ENCODE measurements around the gene ZSWIM2. TPM values are rescaled to one million over a fixed set of nuclear protein-coding genes. Genes with fewer than 3 reads are reported as not detected.

ZSWIM2 gene
- total RNA-seq, 1 donor = 0.18 TPM

DNA sequence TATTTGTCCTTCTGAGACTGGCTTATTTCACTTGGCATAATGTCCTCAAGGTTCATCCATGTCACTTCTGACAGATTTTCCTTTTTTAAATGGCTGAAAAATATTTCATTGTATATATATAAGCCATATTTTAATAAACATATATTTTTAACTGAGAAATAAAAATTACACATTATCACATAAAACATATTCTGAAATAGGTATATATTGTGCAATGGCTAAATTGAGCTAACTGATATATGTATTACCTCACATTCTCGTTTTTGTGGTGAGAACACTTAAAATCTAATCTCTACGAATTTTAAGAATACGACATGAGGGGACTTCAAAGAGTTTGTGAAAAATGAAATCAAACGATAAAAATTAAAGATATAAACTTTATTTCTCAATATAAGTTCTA, 25.7 kb upstream of the ZSWIM2 start:
- H3K4me3 ChIP-seq (ENCODE audit: low read depth, low read length) = no peak overlapping the region
- TF ChIP-seq, protein P1, sequence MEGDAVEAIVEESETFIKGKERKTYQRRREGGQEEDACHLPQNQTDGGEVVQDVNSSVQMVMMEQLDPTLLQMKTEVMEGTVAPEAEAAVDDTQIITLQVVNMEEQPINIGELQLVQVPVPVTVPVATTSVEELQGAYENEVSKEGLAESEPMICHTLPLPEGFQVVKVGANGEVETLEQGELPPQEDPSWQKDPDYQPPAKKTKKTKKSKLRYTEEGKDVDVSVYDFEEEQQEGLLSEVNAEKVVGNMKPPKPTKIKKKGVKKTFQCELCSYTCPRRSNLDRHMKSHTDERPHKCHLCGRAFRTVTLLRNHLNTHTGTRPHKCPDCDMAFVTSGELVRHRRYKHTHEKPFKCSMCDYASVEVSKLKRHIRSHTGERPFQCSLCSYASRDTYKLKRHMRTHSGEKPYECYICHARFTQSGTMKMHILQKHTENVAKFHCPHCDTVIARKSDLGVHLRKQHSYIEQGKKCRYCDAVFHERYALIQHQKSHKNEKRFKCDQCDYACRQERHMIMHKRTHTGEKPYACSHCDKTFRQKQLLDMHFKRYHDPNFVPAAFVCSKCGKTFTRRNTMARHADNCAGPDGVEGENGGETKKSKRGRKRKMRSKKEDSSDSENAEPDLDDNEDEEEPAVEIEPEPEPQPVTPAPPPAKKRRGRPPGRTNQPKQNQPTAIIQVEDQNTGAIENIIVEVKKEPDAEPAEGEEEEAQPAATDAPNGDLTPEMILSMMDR (IDR thresholded peaks at IDR 0.05; ENCODE audit: insufficient read depth, low read length) = no peak
- no peak for DNase-seq (ENCODE audit: low read depth)

DNA sequence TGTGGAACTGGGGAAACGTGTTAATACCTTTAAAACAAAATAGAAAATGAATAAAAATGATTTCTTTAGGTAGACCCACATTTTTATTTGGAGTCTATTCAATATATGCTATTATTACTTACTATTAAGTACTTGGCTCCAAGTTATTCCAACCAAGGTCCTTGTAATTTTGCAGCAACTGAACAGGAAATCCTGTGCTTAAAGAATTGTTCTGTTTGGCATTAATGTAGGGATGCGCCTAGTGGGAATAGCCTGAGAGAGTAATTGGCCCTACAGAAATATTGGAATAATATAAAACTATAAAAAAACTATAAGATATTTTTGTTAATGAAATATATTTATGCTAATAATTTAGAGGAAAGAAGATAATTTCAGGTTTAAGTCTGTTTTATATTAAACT, 22.9 kb upstream of the ZSWIM2 start:
- TF ChIP-seq, protein P1 (IDR thresholded peaks at IDR 0.05; ENCODE audit: insufficient read depth, low read length) = no peak
- no peak for DNase-seq (ENCODE audit: low read depth)
- H3K4me3 ChIP-seq (ENCODE audit: low read depth, low read length) = no peak overlapping the region

DNA sequence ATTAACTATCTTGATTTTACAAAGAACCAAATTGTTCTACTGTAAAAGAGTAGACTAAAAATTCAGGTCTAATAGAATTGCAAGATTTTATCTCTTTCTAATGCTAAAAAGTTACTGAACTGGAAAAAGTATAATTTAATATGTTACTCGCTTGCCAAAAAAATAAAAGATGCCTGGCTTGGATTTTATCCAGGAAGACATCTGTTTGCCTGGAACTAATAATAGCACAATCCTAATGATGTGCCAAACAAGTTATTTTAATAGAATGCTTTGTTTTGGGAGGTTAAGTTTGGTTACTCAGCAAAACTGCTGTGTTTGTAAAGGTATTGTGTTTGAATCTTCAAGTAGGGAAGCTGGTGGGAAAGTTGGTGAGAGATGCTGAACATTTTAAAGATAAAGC, 19.4 kb upstream of the ZSWIM2 start:
- no peak overlapping the region for H3K4me3 ChIP-seq (ENCODE audit: low read depth, low read length)
- TF ChIP-seq, protein P1 (IDR thresholded peaks at IDR 0.05; ENCODE audit: insufficient read depth, low read length) = no peak
- peak; percentile 57 for DNase-seq (ENCODE audit: low read depth)

DNA sequence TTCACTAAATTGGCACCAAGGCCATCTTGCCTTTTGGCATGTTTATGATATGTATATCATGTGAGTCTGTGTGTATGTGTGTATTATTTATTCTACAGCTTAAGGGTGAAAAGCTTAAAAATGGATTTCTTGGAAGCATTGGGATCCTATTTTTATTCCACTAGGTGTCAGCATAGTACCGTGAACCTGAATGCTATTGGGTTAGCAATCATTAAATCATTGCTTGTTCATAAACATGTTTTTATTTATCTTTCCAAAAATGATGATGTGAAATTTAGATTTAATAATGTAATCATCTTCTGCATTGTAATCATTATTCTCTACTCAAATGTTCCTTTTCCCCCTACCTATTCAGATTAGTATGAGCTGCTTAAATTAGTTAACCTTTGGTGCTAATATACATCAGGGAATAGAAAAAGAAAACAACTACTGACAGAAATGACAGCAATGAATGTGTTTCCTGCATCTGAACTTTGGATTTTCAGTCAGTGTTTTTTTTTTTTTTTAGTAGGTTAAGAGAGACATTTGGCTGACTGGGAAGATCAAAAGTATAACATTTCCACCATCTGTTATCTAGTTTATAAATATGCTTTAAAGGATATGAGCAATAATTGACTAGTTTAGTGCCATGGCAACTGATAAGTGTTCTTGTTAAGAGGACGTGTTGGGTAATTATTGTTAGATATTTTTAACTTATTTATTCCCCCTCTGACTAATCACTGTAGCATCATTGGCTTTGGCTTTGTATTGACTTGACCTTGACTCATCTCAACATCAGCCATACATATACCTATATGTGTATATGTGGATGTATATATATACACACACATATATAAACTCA, 14.1 kb upstream of the ZSWIM2 start:
- TF ChIP-seq, protein P1 (IDR thresholded peaks at IDR 0.05; ENCODE audit: insufficient read depth, low read length) = peak; percentile 71
- no peak overlapping the region for H3K4me3 ChIP-seq (ENCODE audit: low read depth, low read length)

DNA sequence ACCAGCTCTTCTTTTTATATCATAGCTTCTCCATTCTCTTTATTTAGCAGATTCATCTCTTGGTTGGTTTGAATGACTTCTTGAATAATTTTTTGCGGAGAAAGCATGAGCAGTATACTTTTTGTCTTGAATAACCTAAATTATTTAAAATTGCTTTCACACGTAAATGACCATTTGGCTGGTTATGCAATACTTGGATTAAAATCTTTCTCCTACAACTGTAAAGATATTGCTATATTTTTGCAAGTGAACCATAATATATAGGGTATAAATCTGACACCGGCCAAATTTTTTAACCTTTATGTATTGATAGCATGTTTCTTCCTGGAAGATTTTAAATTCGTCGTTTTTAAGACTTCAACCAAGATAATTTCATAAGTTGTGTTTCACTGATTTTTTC, 6.2 kb upstream of the ZSWIM2 start:
- no peak overlapping the region for H3K4me3 ChIP-seq (ENCODE audit: low read depth, low read length)
- no peak for DNase-seq (ENCODE audit: low read depth)
- TF ChIP-seq, protein P1 (IDR thresholded peaks at IDR 0.05; ENCODE audit: insufficient read depth, low read length) = no peak

More for the DNA sequence above, 14.1 kb upstream of the ZSWIM2 start:
- DNase-seq (ENCODE audit: low read depth) = peak; percentile 70

DNA sequence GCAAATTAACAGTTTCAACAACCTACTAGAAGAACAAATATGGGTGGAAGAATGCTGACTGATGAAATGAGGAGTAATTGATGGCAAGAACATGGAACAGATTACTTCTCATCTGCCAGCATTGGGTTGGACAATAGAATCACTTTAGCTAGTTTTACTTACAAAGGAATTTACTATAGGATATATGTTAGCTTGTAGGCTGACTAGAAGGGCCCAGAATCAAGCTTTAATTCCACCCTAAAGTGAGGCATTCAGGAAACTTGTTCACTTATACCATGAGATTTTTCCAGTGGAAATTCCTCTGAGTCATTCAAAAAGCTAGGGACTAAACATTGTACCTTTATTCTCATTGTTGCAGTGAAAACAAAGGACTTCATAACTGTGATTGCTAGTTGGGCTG, 5.0 kb upstream of the ZSWIM2 start:
- no peak overlapping the region for H3K4me3 ChIP-seq (ENCODE audit: low read depth, low read length)
- TF ChIP-seq, protein P1 (IDR thresholded peaks at IDR 0.05; ENCODE audit: insufficient read depth, low read length) = no peak
- DNase-seq (ENCODE audit: low read depth) = peak; percentile 68
